K562 (cell line): ENCODE results near the gene PTGR2. TPM values are rescaled to one million over a fixed set of nuclear protein-coding genes. Genes with fewer than 3 reads are reported as not detected.

Experiments used
- ATF1 ChIP-seq, 2 experiments: fragments of 450-650 bp in 1 of 2; IDR thresholded peaks; 2 replicates each; pipeline ENCODE4 v1.6.1; 2016; ENCODE audit warnings: missing compliant biosample characterization in 1 of 2, missing genetic modification characterization in 1 of 2
- CTBP1 ChIP-seq: fragments of 450-650 bp; IDR thresholded peaks from 2 replicates; pipeline ENCODE4 v1.6.1; 2016; ENCODE audit warnings: borderline replicate concordance
- CTCF ChIP-seq, 3 experiments: IDR thresholded peaks in 2 of 3; conservative IDR thresholded peaks in 1 of 3; 2 replicates each; pipeline ENCODE4 v1.5.1; 2011 to 2012; ENCODE audit warnings: low read length in 3 of 3, mild to moderate bottlenecking in 3 of 3, control low read depth in 2 of 3, improper control_type of control experiment in 1 of 3, inconsistent platforms in 1 of 3, low read depth in 1 of 3, mixed read lengths in 1 of 3, moderate library complexity in 1 of 3; ENCODE audit not compliant: insufficient read depth in 2 of 3
- CXXC5 ChIP-seq: fragments of 250-450 bp; sonication (Bioruptor Pico); IDR thresholded peaks from 2 replicates; pipeline ENCODE4 v1.8.0; 2022; ENCODE audit warnings: inconsistent platforms, mild to moderate bottlenecking, moderate library complexity
- DPF2 ChIP-seq: fragments of 450-650 bp; IDR thresholded peaks from 2 replicates; pipeline ENCODE4 v1.6.1; 2016
- ELF1 ChIP-seq: fragments of 200-800 bp; sonication (Bioruptor generic); IDR thresholded peaks from 2 replicates; pipeline ENCODE4 v1.6.1; 2016; ENCODE audit warnings: missing genetic modification characterization, missing compliant biosample characterization
- FOSL1 ChIP-seq: fragments of 200-800 bp; sonication (Bioruptor generic); conservative IDR thresholded peaks from 2 replicates; pipeline ENCODE4 v1.6.1; 2016; ENCODE audit warnings: missing genetic modification characterization, missing compliant biosample characterization
- HMGXB4 ChIP-seq: sonication (generic); formaldehyde crosslinking; IDR thresholded peaks from 2 replicates; pipeline ENCODE4 v1.8.1; 2023; ENCODE audit warnings: mild to moderate bottlenecking, missing genetic modification reagents
- JUND ChIP-seq, 2 experiments: IDR thresholded peaks; 2 replicates in 1 of 2; 3 replicates in 1 of 2; pipeline ENCODE4 v1.6.1; 2011; ENCODE audit warnings: borderline replicate concordance in 2 of 2, low read depth in 2 of 2, low read length in 2 of 2, improper control_type of control experiment in 1 of 2, missing biosample characterization in 1 of 2, missing genetic modification characterization in 1 of 2, missing genetic modification reagents in 1 of 2
- REST ChIP-seq, 2 experiments: fragments of 450-650 bp; formaldehyde crosslinking in 1 of 2; IDR thresholded peaks; 2 replicates each; pipeline versions ENCODE4 v1.4.0 to v1.6.1; 2014 to 2020; ENCODE audit warnings: mild to moderate bottlenecking in 2 of 2, borderline replicate concordance in 1 of 2, low read depth in 1 of 2
- ZKSCAN1 ChIP-seq: fragments of 150-350 bp; IDR thresholded peaks from 2 replicates; pipeline ENCODE4 v1.6.1; 2016; ENCODE audit warnings: low read depth, low read length
- ZNF764 ChIP-seq: fragments of 250-450 bp; sonication (Bioruptor Pico); IDR thresholded peaks from 2 replicates; pipeline ENCODE4 v1.4.0; 2020; ENCODE audit warnings: low read depth, mild to moderate bottlenecking, moderate library complexity
- ZSCAN32 ChIP-seq: fragments of 450-650 bp; formaldehyde crosslinking; IDR thresholded peaks from 2 replicates; pipeline ENCODE4 v1.4.0; 2020; ENCODE audit warnings: mild to moderate bottlenecking, moderate library complexity
- polyA plus RNA-seq, 8 experiments: library from polyadenylated mRNA; depleted of rRNA in 4 of 8; stranded (reverse) in 5 of 8; unstranded in 3 of 8; fragments of >200 nt; fragmentation: Nextera tagmentation in 2 of 8; fragmentation: Illumina TruSeq in 1 of 8; extraction: Ambion mirVana in 2 of 8; extraction: Trizol in 1 of 8; gene quantifications; 2 replicates each; pipeline versions ENCODE4 v1.2.1 to v1.2.3, GENCODE V29; 2011 to 2014; ENCODE audit warnings: inconsistent platforms in 1 of 8, missing spikeins in 1 of 8
- total RNA-seq, 7 experiments: library from RNA; depleted of rRNA in 6 of 7; stranded (reverse); fragments of >200 nt in 6 of 7; fragmentation: Illumina TruSeq in 2 of 7; extraction: Trizol in 2 of 7; gene quantifications; 2 replicates each; pipeline versions ENCODE4 v1.2.1 to v1.2.3, GENCODE V29; 2011 to 2021; ENCODE audit warnings: low replicate concordance in 1 of 7

The PTGR2 gene
- total and polyA plus RNA-seq, 9 of the 15 experiments (the other 6 are each of a cell fraction or from before 2014, with no cell fraction given), result 7.4 to 23.0 (median 13.0) TPM

GRCh38 chr14:73829526-73830431 lies 21.9 kb upstream of the PTGR2 start (continued):
- TF ChIP-seq REST (IDR thresholded peaks at IDR 0.05; ENCODE audit: borderline replicate concordance), result peak; percentile 51; the same call in 1 of the 2 replicates
- TF ChIP-seq REST (CRISPR knock-in tag; IDR thresholded peaks at IDR 0.05; ENCODE audit: low read depth), result no peak
- peak; percentile 87 for TF ChIP-seq JUND (IDR thresholded peaks at IDR 0.05; ENCODE audit: borderline replicate concordance, low read depth, low read length)
- peak; percentile 85; the same call in 2 of the 3 replicates for TF ChIP-seq JUND (tag; IDR thresholded peaks at IDR 0.05; ENCODE audit: borderline replicate concordance, low read depth, low read length)
- TF ChIP-seq ZSCAN32 (CRISPR knock-in tag), result no peak
- TF ChIP-seq CXXC5 (CRISPR knock-in tag), result 0 out of 2 replicates have a peak, but pooled peaks have one; percentile 19
- peak; percentile 42; the same call in 1 of the 2 replicates for TF ChIP-seq CTBP1
- peak; percentile 48; the same call in 1 of the 2 replicates for TF ChIP-seq DPF2
- TF ChIP-seq CTCF (IDR thresholded peaks at IDR 0.05 in 2 of 3, conservative IDR thresholded peaks at IDR 0.05 in 1 of 3; ENCODE audit: insufficient read depth in 2 of 3, low read depth in 1 of 3, low read length in 3 of 3), result peak in 1 of 3 experiments; percentile 36; a peak in 2 of 6 replicates
- TF ChIP-seq ZNF764 (CRISPR knock-in tag), result no peak
- no peak for TF ChIP-seq ZKSCAN1
- peak; percentile 74 for TF ChIP-seq FOSL1 (tag)
- TF ChIP-seq ELF1 (tag), result no peak
- TF ChIP-seq HMGXB4 (CRISPR knock-in tag), result no peak
- TF ChIP-seq ATF1 (CRISPR knock-in tag; IDR thresholded peaks at IDR 0.05), result no peak
- TF ChIP-seq ATF1 (tag; IDR thresholded peaks at IDR 0.05), result peak; percentile 17; the same call in 1 of the 2 replicates
